Effector memory CD8-positive, alpha-beta T cell (primary cell): Measurements from ENCODE around the gene ZNF69.
"Not testable (repeated sequence)": the region's sequence is repeated elsewhere in the genome, so short reads cannot be mapped to it uniquely, and the experiment has no call there.

ENCODE experiments used
- ATAC-seq: fragments of 150-1000 bp; cut with Tn5 transposase; replicated peaks from 2 replicates; pipeline ENCODE4 v1.10.0; 2021; ENCODE audit warnings: mild to moderate bottlenecking, moderate library complexity
- DNase-seq, 3 experiments: peaks; one replicate each; pipeline ENCODE4 v3.0.0; 2021
- H3K27ac Mint-ChIP-seq, 2 donors: one replicate each; pipeline ENCODE4 v1.8.0; 2022; ENCODE audit warnings: mild to moderate bottlenecking in 2 of 2, mixed read lengths in 2 of 2, moderate library complexity in 2 of 2
- H3K27me3 Mint-ChIP-seq, 2 donors: one replicate each; pipeline ENCODE4 v1.8.0; 2022; ENCODE audit warnings: mixed read lengths in 2 of 2
- H3K36me3 Mint-ChIP-seq: one replicate; pipeline ENCODE4 v1.8.0; 2022; ENCODE audit warnings: mild to moderate bottlenecking, moderate library complexity, mixed read lengths; ENCODE audit not compliant: insufficient read depth
- H3K4me1 Mint-ChIP-seq, 2 donors: one replicate each; pipeline ENCODE4 v1.8.0; 2022; ENCODE audit warnings: low read depth in 2 of 2, mixed read lengths in 2 of 2
- H3K4me3 Mint-ChIP-seq, 2 donors: one replicate each; pipeline ENCODE4 v1.8.0; 2022; ENCODE audit warnings: mild to moderate bottlenecking in 2 of 2, mixed read lengths in 2 of 2, moderate library complexity in 2 of 2
- H3K9me3 Mint-ChIP-seq, 2 donors: one replicate each; pipeline ENCODE4 v1.8.0; 2022; ENCODE audit warnings: mixed read lengths in 2 of 2
- total RNA-seq, 9 experiments: gene quantifications; one replicate each; lab custom pipeline; 2026; lab: John Stamatoyannopoulos, UW

ZNF69 gene
- 0.37 to 15.6 (median 2.3) reads per million in 9 experiments for total RNA-seq

GRCh38 chr19:11887611-11888531 lies at the start of gene ZNF69:
Gene ZNF69, plus strand, starts transcription at chr19:11887782. Its CDS starts 142 bp downstream, at chr19:11887924.
- no peaks in the 10 kb centered on the region for H3K36me3 Mint-ChIP-seq
- H3K27me3 Mint-ChIP-seq, result no peaks in the 10 kb centered on the region
- peaks cover 0 to 7% of the 10 kb centered on the region in 2 donors for H3K9me3 Mint-ChIP-seq
- peak within 1 kb of the TSS; percentile 86 to 87 for H3K4me3 Mint-ChIP-seq
- ATAC-seq (peak; percentile 88), DNase-seq (peak; percentile 15 to 25 (median 24))
- H3K4me1 Mint-ChIP-seq, result peaks cover 12% of the 10 kb centered on the region in 2 donors
- peak within 1 kb of the TSS; percentile 85 to 93 for H3K27ac Mint-ChIP-seq

- no peak for ATAC-seq
- Mint-ChIP-seq H3K36me3 (no peaks in the 10 kb centered on the region), H3K4me1 (peaks cover 4% of the 10 kb centered on the region in 2 donors), H3K4me3 (no peak overlapping the region), H3K9me3 (no peaks in the 10 kb centered on the region), H3K27me3 (peaks cover 0 to 18% of the 10 kb centered on the region in 2 donors), H3K27ac (no peak overlapping the region)
- no peak for DNase-seq
These were observed 43.9 kb upstream of the ZNF69 start for GRCh38 chr19:11843722-11844121.

- H3K27ac Mint-ChIP-seq, result peak overlapping the region in 1 of 2 donors; percentile 18
- H3K4me3 Mint-ChIP-seq, result peak overlapping the region; percentile 79 to 80
- H3K9me3 Mint-ChIP-seq, ATAC-seq, DNase-seq, H3K36me3 Mint-ChIP-seq, H3K4me1 Mint-ChIP-seq: not testable (repeated sequence)
- peaks cover 0 to 29% of the 10 kb centered on the region in 2 donors for H3K27me3 Mint-ChIP-seq
These were observed 40.0 kb upstream of the ZNF69 start for GRCh38 chr19:11847615-11848014.

DNA sequence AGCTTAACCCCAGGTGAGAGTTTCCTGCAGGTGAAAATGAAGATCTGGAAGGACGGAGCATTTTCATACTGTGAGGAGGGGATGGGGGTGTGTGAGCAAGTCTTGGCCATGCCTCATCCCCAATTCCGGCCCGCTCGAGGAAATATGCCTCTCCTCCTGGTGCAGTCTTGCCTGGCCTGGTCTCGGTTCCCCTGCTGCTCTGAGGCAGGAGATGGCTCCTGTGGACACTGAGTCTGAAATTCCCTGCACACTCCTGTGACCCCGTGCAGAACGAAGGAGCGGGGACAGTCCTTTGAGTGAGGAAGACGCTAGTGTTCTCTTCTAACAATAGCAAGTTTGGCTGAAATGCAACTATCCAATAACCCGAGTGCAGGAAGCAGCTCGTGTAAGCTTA lies 39.4 kb upstream of the ZNF69 start:
- DNase-seq (no peak), ATAC-seq (no peak)
- peak overlapping the region in 1 of 2 donors; percentile 59 for H3K27ac Mint-ChIP-seq
- H3K9me3 Mint-ChIP-seq, result peaks cover 0 to 4% of the 10 kb centered on the region in 2 donors
- no peaks in the 10 kb centered on the region for H3K36me3 Mint-ChIP-seq
- H3K4me3 Mint-ChIP-seq, result peak overlapping the region; percentile 79 to 80
- peaks cover 0 to 29% of the 10 kb centered on the region in 2 donors for H3K27me3 Mint-ChIP-seq
- H3K4me1 Mint-ChIP-seq, result peaks cover 9% of the 10 kb centered on the region in 2 donors

DNA sequence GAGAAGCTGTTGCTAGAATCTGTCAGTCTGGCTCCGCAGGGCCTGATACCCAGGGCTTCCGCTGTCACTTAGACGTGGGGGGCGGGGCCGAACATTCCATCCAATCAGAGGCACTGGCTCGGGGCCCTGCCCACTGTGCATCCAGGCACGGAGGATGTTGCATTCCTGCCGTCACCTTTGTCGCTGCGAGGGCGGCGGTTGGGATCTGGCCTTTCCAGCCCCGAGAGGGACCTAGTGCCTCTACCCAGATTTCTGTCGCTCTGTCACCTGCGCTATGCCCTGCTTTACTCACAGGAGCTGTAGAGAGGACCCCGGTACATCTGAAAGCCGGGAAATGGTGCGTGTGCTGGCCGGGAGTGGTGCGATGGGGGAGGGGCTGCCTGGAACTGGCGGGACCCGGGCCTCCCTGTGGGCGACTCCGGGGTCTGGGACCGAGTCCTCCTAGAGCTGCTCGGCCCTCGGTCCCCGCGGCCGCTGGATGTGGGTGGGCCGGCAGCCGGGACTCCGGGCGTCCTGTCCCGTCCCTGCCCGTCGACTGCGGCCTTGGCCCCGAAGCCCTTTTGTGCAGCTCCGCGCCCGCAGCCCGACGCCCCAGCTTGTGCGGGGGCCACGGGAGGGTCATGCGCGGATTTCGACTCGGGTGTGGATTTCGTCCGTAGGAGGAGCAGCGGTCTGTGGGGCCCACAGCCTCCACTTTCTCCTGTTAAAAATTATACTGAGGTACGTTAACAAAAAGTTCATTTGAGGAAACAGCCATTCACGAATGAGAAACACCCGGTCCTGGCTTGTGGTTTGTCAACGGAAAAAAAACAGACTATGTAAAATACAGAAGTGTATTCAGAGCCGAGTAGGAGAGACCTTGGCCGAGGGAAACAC lies 38.8 kb upstream of the ZNF69 start, which contains the start of gene ZNF439:
Gene ZNF439 (plus strand): TSS at position 133 of the 876 bp plus-strand sequence. CDS start 142 bp downstream, at position 275.
- Mint-ChIP-seq H3K36me3 (no peaks in the 10 kb centered on the region), H3K4me1 (peaks cover 9% of the 10 kb centered on the region in 2 donors), H3K9me3 (peaks cover 0 to 4% of the 10 kb centered on the region in 2 donors), H3K27me3 (peaks cover 0 to 29% of the 10 kb centered on the region in 2 donors), H3K4me3 (peak within 1 kb of the TSS; percentile 79 to 80), H3K27ac (peak within 1 kb of the TSS; percentile 49 to 59)
- DNase-seq (peak; percentile 58 to 72 (median 60)), ATAC-seq (peak; percentile 99)

DNA sequence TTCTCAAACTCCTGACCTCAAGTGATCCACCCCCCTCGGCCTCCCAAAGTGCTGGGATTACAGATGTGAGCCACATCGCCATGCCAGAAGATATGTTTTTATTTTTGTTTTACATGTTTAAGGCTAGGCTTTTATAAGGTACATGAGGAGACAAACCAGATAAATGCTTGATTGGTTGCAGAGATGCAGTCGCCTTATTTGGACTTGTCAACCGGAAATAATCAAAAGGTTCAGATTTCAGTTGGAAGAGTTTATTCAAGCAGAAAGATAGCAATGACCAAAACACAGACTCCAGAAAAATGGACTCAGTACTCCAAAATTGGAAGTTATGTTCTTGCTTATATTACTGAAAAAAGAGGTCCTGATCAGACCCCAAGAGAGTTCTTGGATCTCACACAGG lies 37.3 kb upstream of the ZNF69 start:
- H3K36me3 Mint-ChIP-seq, ATAC-seq, DNase-seq, H3K9me3 Mint-ChIP-seq, H3K4me1 Mint-ChIP-seq, H3K4me3 Mint-ChIP-seq, H3K27ac Mint-ChIP-seq: not testable (repeated sequence)
- peaks cover 0 to 29% of the 10 kb centered on the region in 2 donors for H3K27me3 Mint-ChIP-seq

GRCh38 chr19:11853358-11853757 lies 34.2 kb upstream of the ZNF69 start:
- Mint-ChIP-seq H3K36me3 (no peaks in the 10 kb centered on the region), H3K4me1 (peaks cover 6 to 7% of the 10 kb centered on the region in 2 donors), H3K27me3 (peaks cover 0 to 14% of the 10 kb centered on the region in 2 donors), H3K27ac (no peak overlapping the region), H3K9me3 (peaks cover 4 to 14% of the 10 kb centered on the region in 2 donors), H3K4me3 (no peak overlapping the region)
- DNase-seq (no peak), ATAC-seq (no peak)

GRCh38 chr19:11856596-11857250 lies 30.9 kb upstream of the ZNF69 start:
- no peaks in the 10 kb centered on the region for H3K4me1 Mint-ChIP-seq
- no peak for DNase-seq
- no peak overlapping the region for H3K27ac Mint-ChIP-seq
- H3K9me3 Mint-ChIP-seq, result peaks cover 0 to 14% of the 10 kb centered on the region in 2 donors
- no peaks in the 10 kb centered on the region for H3K27me3 Mint-ChIP-seq
- no peak for ATAC-seq
- no peak overlapping the region for H3K4me3 Mint-ChIP-seq
- H3K36me3 Mint-ChIP-seq, result no peaks in the 10 kb centered on the region

DNA sequence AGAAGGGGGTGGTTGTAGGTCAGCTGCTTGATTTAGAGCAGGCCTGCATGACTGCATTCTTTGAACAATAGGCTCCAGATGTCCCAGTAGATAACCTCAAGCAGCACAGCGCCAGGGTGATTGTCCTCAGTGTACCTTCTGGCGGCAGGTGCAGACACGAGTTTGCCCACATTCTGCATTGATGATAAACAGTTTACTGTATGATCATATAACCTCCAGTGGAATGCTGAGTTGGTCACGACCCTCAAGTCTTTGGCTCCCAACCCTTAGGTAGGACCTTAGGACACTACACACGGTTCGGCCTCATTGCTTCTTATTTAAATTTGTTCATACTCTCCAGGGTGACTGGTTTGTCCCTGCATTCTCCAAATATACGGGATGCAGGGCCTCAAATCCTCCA lies 26.9 kb upstream of the ZNF69 start:
- no peak for DNase-seq
- H3K27ac Mint-ChIP-seq, result no peak overlapping the region
- ATAC-seq, result no peak
- H3K4me1 Mint-ChIP-seq, result no peaks in the 10 kb centered on the region
- peaks cover 2 to 11% of the 10 kb centered on the region in 2 donors for H3K9me3 Mint-ChIP-seq
- no peaks in the 10 kb centered on the region for H3K36me3 Mint-ChIP-seq
- no peaks in the 10 kb centered on the region for H3K27me3 Mint-ChIP-seq
- H3K4me3 Mint-ChIP-seq, result no peak overlapping the region

- Mint-ChIP-seq H3K36me3 (no peaks in the 10 kb centered on the region), H3K4me1 (no peaks in the 10 kb centered on the region), H3K4me3 (no peak overlapping the region), H3K9me3 (peaks cover 2 to 5% of the 10 kb centered on the region in 2 donors), H3K27me3 (no peaks in the 10 kb centered on the region), H3K27ac (no peak overlapping the region)
- ATAC-seq (no peak), DNase-seq (no peak)
These were observed 26.3 kb upstream of the ZNF69 start for GRCh38 chr19:11861301-11861700.

DNA sequence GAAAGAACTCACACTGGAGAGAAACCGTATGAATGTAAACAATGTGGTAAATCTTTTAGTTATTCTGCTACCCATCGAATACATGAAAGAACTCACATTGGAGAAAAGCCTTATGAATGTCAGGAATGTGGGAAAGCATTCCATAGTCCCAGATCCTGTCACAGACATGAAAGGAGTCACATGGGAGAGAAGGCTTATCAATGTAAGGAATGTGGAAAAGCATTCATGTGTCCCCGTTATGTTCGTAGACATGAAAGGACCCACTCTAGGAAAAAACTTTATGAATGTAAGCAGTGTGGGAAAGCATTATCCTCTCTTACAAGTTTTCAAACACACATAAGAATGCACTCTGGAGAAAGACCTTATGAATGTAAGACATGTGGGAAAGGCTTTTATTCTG lies 19.8 kb upstream of the ZNF69 start:
- not testable (repeated sequence) for H3K27me3 Mint-ChIP-seq, H3K4me1 Mint-ChIP-seq, H3K27ac Mint-ChIP-seq, H3K9me3 Mint-ChIP-seq, H3K4me3 Mint-ChIP-seq, DNase-seq, ATAC-seq
- H3K36me3 Mint-ChIP-seq, result peaks cover 13% of the 10 kb centered on the region

DNA sequence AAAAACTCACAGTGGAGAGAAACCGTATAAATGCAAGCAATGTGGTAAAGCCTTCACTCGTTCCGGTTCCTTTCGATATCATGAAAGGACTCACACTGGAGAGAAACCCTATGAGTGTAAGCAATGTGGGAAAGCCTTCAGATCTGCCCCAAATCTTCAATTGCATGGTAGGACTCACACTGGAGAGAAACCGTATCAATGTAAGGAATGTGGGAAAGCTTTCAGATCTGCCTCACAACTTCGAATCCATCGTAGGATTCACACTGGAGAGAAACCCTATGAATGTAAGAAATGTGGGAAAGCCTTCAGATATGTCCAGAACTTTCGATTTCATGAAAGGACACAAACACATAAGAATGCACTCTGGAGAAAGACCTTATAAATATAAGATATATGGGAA lies 19.4 kb upstream of the ZNF69 start:
- no peaks in the 10 kb centered on the region for H3K27me3 Mint-ChIP-seq
- no peaks in the 10 kb centered on the region for H3K4me1 Mint-ChIP-seq
- H3K36me3 Mint-ChIP-seq, result peaks cover 13% of the 10 kb centered on the region
- H3K27ac Mint-ChIP-seq, result no peak overlapping the region
- DNase-seq, result no peak
- peaks cover 0 to 6% of the 10 kb centered on the region in 2 donors for H3K9me3 Mint-ChIP-seq
- H3K4me3 Mint-ChIP-seq, result no peak overlapping the region
- ATAC-seq, result no peak

DNA sequence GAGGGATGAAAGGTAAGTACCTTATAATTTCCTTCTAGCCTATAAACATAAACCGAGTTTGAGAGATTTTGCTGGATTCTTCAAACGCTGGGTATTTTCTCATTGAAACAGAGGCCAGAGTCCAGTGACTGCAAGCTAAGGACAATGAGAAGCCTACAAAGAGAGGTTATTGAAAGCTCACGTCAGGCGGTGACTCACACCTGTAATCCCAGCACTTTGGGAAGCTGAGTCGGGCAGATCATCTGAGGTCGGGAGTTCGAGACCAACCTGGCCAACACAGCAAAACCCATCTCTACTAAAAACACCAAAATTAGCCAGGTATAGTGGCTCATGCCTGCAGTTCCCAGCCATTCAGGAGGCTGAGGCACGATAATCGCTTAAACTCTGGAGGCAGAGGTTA lies 15.0 kb upstream of the ZNF69 start:
- H3K27ac Mint-ChIP-seq, result no peak overlapping the region
- peaks cover 0 to 6% of the 10 kb centered on the region in 2 donors for H3K27me3 Mint-ChIP-seq
- peaks cover 0 to 4% of the 10 kb centered on the region in 2 donors for H3K9me3 Mint-ChIP-seq
- no peaks in the 10 kb centered on the region for H3K4me1 Mint-ChIP-seq
- DNase-seq, result no peak
- no peak for ATAC-seq
- peaks cover 3% of the 10 kb centered on the region for H3K36me3 Mint-ChIP-seq
- H3K4me3 Mint-ChIP-seq, result no peak overlapping the region
